GM19035 (cell line): Measurements from ENCODE around the gene ELAPOR2.
"Not testable (repeated sequence)": the region's sequence is repeated elsewhere in the genome, so short reads cannot be mapped to it uniquely, and the experiment has no call there.

Experiments
- ATAC-seq: cut with Tn5 transposase; IDR thresholded peaks from one replicate; pipeline ENCODE4 v1.9.1; 2021; ENCODE audit not compliant: unreplicated experiment

The ELAPOR2 gene

GRCh38 chr7:87059525-87060287 lies at the start of gene ELAPOR2:
Gene ELAPOR2, minus strand, starts transcription at chr7:87059654. Its CDS starts 141 bp downstream, at chr7:87059513.
- ATAC-seq, result peak; percentile 92

GRCh38 chr7:87107949-87108776 lies 48.7 kb upstream of the ELAPOR2 start:
- ATAC-seq, result no peak

GRCh38 chr7:87106974-87107612 lies 47.6 kb upstream of the ELAPOR2 start:
- ATAC-seq, result no peak

- no peak for ATAC-seq
Measured at GRCh38 chr7:87105401-87105800, 45.9 kb upstream of the ELAPOR2 start.

GRCh38 chr7:87100326-87100725 lies 40.9 kb upstream of the ELAPOR2 start:
- no peak for ATAC-seq

- ATAC-seq, result not testable (repeated sequence)
Measured at GRCh38 chr7:87097375-87097774, 37.9 kb upstream of the ELAPOR2 start.

- ATAC-seq, result no peak
Measured at GRCh38 chr7:87094322-87094721, 34.9 kb upstream of the ELAPOR2 start.

GRCh38 chr7:87092568-87093091 lies 33.2 kb upstream of the ELAPOR2 start:
- ATAC-seq, result no peak

GRCh38 chr7:87091487-87092066 lies 32.1 kb upstream of the ELAPOR2 start:
- no peak for ATAC-seq

- no peak for ATAC-seq
Measured at GRCh38 chr7:87083865-87084519, 24.5 kb upstream of the ELAPOR2 start.

GRCh38 chr7:87082675-87083074 lies 23.2 kb upstream of the ELAPOR2 start:
- no peak for ATAC-seq

GRCh38 chr7:87075671-87076404 lies 16.4 kb upstream of the ELAPOR2 start:
- ATAC-seq, result no peak

- no peak for ATAC-seq
Measured at GRCh38 chr7:87067788-87068187, 8.3 kb upstream of the ELAPOR2 start.

- ATAC-seq, result no peak
Measured at GRCh38 chr7:87060288-87060537, 759 bp upstream of the ELAPOR2 start.

- peak; percentile 42 for ATAC-seq
Measured at GRCh38 chr7:87058744-87059524, 520 bp downstream of the ELAPOR2 start.

- ATAC-seq, result no peak
Measured at GRCh38 chr7:87057210-87057609, 2.2 kb downstream of the ELAPOR2 start.

- no peak for ATAC-seq
Measured at GRCh38 chr7:87056346-87056745, 3.1 kb downstream of the ELAPOR2 start.

- no peak for ATAC-seq
Measured at GRCh38 chr7:87048839-87049238, 10.6 kb downstream of the ELAPOR2 start.

- no peak for ATAC-seq
Measured at GRCh38 chr7:87046456-87046855, 13.0 kb downstream of the ELAPOR2 start.
